Measurements from ENCODE around the gene ZNF587.
A peak's percentile ranks its signal among the peaks of the same experiment; 100 is the strongest.
"Not testable (repeated sequence)": the region's sequence is repeated elsewhere in the genome, so short reads cannot be mapped to it uniquely, and the experiment has no call there.

The ZNF587 gene

GRCh38 chr19:57849666-57850473, at the start of gene ZNF587:
ZNF587 (plus strand) TSS chr19:57849859; CDS start chr19:57850039, 180 bp downstream.
- peak; percentile 86 for DNase-seq

- DNase-seq: no peak
Measured at GRCh38 chr19:57800696-57801095, 49.0 kb upstream of the ZNF587 start.

GRCh38 chr19:57802269-57802668, 47.4 kb upstream of the ZNF587 start:
- no peak for DNase-seq

GRCh38 chr19:57803265-57803593, 46.4 kb upstream of the ZNF587 start:
- no peak for DNase-seq

GRCh38 chr19:57803594-57804325, 45.9 kb upstream of the ZNF587 start:
- DNase-seq: peak; percentile 98

- DNase-seq: no peak
Measured at GRCh38 chr19:57807541-57807940, 42.1 kb upstream of the ZNF587 start.

GRCh38 chr19:57810410-57811295, 39.0 kb upstream of the ZNF587 start:
- DNase-seq: not testable (repeated sequence)

- no peak for DNase-seq
Measured at GRCh38 chr19:57812226-57812625, 37.4 kb upstream of the ZNF587 start.

GRCh38 chr19:57812975-57813820, 36.5 kb upstream of the ZNF587 start:
- DNase-seq: not testable (repeated sequence)

GRCh38 chr19:57813919-57814504, 35.6 kb upstream of the ZNF587 start:
- no peak for DNase-seq

GRCh38 chr19:57814505-57815246, 35.0 kb upstream of the ZNF587 start, which contains the start of gene ZNF552:
ZNF552 (minus strand) TSS chr19:57814913; CDS start chr19:57814743, 170 bp downstream.
- peak; percentile 91 for DNase-seq

GRCh38 chr19:57815247-57816075, 34.2 kb upstream of the ZNF587 start:
- no peak for DNase-seq

- no peak for DNase-seq
Measured at GRCh38 chr19:57816652-57817051, 33.0 kb upstream of the ZNF587 start.

GRCh38 chr19:57817976-57818375, 31.7 kb upstream of the ZNF587 start:
- DNase-seq: no peak

- DNase-seq: no peak
Measured at GRCh38 chr19:57818378-57818777, 31.3 kb upstream of the ZNF587 start.

GRCh38 chr19:57819475-57820148, 30.0 kb upstream of the ZNF587 start:
- peak; percentile 93 for DNase-seq

- DNase-seq: no peak
Measured at GRCh38 chr19:57820599-57820998, 29.1 kb upstream of the ZNF587 start.

- DNase-seq: not testable (repeated sequence)
Measured at GRCh38 chr19:57821095-57821494, 28.6 kb upstream of the ZNF587 start.

- DNase-seq: not testable (repeated sequence)
Measured at GRCh38 chr19:57821501-57821900, 28.2 kb upstream of the ZNF587 start.

Data from fibroblast of upper back skin (primary cell).